Measurements from ENCODE around the gene ATXN7. TPM values are rescaled to one million over a fixed set of nuclear protein-coding genes. Genes with fewer than 3 reads are reported as not detected.

ATXN7 gene
- total RNA-seq, 1 experiment from 2014 or later: 4.8 TPM

GRCh38 chr3:64048631-64049061 lies 185.0 kb downstream of the ATXN7 start:
- DNase-seq (ENCODE audit: low read depth): peak; percentile 38

- DNase-seq (ENCODE audit: low read depth): peak; percentile 88
Observed at GRCh38 chr3:64049136-64049535, 185.5 kb downstream of the ATXN7 start.

GRCh38 chr3:64049832-64050231 lies 186.2 kb downstream of the ATXN7 start:
- DNase-seq (ENCODE audit: low read depth): no peak

Other genes starting within 250 kb of the ATXN7 start
- gene SNTN, start 211.2 kb upstream of the ATXN7 start, total RNA-seq (2014; rRNA removed; shearing (Covaris generic)): not detected in 2 replicates
- gene C3orf49, start 44.6 kb upstream of the ATXN7 start, total RNA-seq (2014; rRNA removed; shearing (Covaris generic)): not detected in 2 replicates
- gene THOC7, start 62 bp upstream of the ATXN7 start, total RNA-seq (2014; rRNA removed; shearing (Covaris generic)): 67.1 and 80.0 TPM in 2 replicates
- gene SCAANT1, start 48.5 kb downstream of the ATXN7 start, total RNA-seq (2014; rRNA removed; shearing (Covaris generic)): not detected in 2 replicates
- 191 and 213 TPM in 2 replicates for gene PSMD6, start 159.6 kb downstream of the ATXN7 start, total RNA-seq (2014; rRNA removed; shearing (Covaris generic))